ENCODE data around the gene ROBO4. TPM values are rescaled to one million over a fixed set of nuclear protein-coding genes. Genes with fewer than 3 reads are reported as not detected.

Gene ROBO4
- 0.35 TPM in 1 of 2 replicates, not detected in the other for total RNA-seq

GRCh38 chr11:124897674-124898262 is at the start of gene ROBO4:
Gene ROBO4 (minus strand): TSS chr11:124897865. CDS start chr11:124897795, 70 bp downstream.

DNA sequence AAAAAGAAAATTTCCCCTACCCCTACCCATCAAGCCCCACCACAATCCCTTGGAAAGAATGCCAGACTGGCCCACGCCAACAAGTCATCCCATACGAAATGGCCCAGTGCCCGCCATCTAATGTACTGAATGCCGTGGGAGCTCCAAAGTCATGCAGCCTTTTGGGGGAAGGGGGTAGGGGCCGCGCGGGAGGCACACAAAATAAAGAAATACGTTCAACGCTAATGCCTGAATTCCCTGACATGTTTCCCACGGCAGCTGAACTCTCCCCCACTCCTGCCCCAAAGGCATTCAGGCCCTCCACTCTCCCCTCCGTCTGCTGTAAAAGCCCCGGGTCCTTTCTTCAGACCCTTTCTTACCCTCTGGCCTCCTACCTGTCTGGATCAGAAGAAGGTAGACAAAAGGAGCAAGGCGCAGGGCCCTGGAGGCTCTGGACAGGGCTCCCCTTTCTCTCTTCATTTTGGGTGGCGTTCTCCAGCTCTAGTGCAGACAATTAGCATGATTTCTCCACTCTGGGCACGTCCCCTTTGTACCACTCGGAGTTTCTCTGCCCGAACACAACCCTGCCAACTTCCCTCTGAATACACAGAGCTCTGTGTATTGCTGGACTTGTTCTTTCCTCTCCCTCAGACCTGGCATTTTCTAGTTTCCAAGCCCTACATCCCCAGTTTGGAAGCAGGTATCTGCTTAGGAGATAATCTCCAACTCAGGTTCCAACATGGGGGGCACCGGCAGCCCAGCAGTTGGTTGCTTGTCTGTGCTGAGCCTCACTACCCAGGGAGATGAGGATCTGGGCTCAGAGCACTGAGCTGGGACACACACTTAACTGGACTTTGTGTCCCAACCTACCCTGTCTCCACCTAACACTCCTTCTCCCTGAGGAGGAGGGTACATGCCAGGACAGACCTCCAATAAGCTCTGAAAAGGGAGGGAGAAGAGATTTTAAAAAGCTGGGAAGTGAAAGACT is 38.2 kb upstream of the ROBO4 start, which contains the start of gene HEPACAM:
HEPACAM (minus strand) TSS at position 500 of the 967 bp plus-strand sequence; CDS start at position 459, 41 bp downstream.

DNA sequence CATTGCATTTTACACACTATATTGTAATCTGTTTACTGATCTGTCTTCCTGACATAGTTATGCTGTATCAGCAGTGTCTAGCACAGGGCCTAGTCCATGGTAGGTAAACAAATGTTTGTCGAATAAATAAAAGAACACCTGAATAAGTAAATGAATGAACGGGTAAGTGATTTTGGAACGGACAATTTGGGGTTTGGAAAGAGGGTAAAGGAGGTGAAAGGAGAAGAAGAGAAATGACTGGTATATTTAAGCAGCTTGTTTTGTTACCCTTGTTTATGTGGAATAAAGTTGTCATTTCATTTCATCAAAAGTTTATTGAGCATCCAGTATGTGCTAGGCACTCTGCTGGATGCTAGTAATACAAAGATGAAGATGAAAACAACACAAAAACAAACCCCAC is 21.3 kb upstream of the ROBO4 start, which contains the start of gene HEPN1:
HEPN1 (plus strand) TSS at position 301 of the 400 bp plus-strand sequence.

GRCh38 chr11:124865181-124865901 is 32.3 kb downstream of the ROBO4 start, which contains the start of gene ROBO3:
Gene ROBO3 (plus strand): TSS chr11:124865432. CDS start chr11:124865578, 146 bp downstream.

Other genes with a start within 250 kb of the ROBO4 start
- 8.6 and 15.2 TPM in 2 replicates for gene SIAE, start 224.1 kb downstream of the ROBO4 start, total RNA-seq
- 16.2 and 19.5 TPM in 2 replicates for gene SPA17, start 224.0 kb downstream of the ROBO4 start, total RNA-seq
- gene NRGN, start 157.9 kb downstream of the ROBO4 start, total RNA-seq: 0.28 and 1.7 TPM in 2 replicates
- 0.63 and 2.2 TPM in 2 replicates for gene VSIG2, start 145.6 kb downstream of the ROBO4 start, total RNA-seq
- gene ESAM, start 135.6 kb downstream of the ROBO4 start, total RNA-seq: not detected in 2 replicates
- gene MSANTD2, start 97.5 kb downstream of the ROBO4 start, total RNA-seq: 3.6 and 5.0 TPM in 2 replicates
- gene ROBO3, start 32.4 kb downstream of the ROBO4 start, total RNA-seq: 14.2 and 21.7 TPM in 2 replicates
- gene HEPN1, start 21.4 kb upstream of the ROBO4 start, total RNA-seq: not detected in 2 replicates
- not detected in 2 replicates for gene HEPACAM, start 38.2 kb upstream of the ROBO4 start, total RNA-seq
- 1.7 and 2.5 TPM in 2 replicates for gene CCDC15, start 56.3 kb upstream of the ROBO4 start, total RNA-seq
- gene SLC37A2, start 165.4 kb upstream of the ROBO4 start, total RNA-seq: 22.3 and 26.1 TPM in 2 replicates
- gene TMEM218, start 213.8 kb upstream of the ROBO4 start, total RNA-seq: 13.1 and 22.9 TPM in 2 replicates